PC-9 (cell line): ENCODE measurements around the gene CLINT1.

Source experiments
- CTCF ChIP-seq: fragments of 200-600 bp; sonication (generic); conservative IDR thresholded peaks from 2 replicates; pipeline ENCODE4 v1.6.1; 2017; ENCODE audit warnings: mixed run types, antibody characterized with exemption, mild to moderate bottlenecking, moderate library complexity
- EZH2 ChIP-seq: fragments of 200-600 bp; sonication (generic); IDR thresholded peaks from 2 replicates; pipeline ENCODE4 v1.8.0; 2017; ENCODE audit warnings: antibody characterized with exemption, low read depth

GRCh38 chr5:157870837-157871834 lies 12.2 kb upstream of the CLINT1 start:
- no peak for TF ChIP-seq EZH2
- TF ChIP-seq CTCF = no peak
